Fibroblast of pulmonary artery (primary cell): ENCODE results near the gene LURAP1L.

Source experiments
- DNase-seq: peaks from one replicate; pipeline ENCODE4 v3.0.0-alpha.2; 2010; ENCODE audit warnings: low read depth
- H3K4me3 ChIP-seq: replicated peaks from 2 replicates; pipeline ENCODE4 v1.5.1; 2011; ENCODE audit warnings: low read depth, mild to moderate bottlenecking, control low read depth, low read length, moderate library complexity
- TF ChIP-seq, protein P1 (sequence below): IDR thresholded peaks from 2 replicates; pipeline ENCODE4 v1.5.1; 2011; ENCODE audit warnings: mild to moderate bottlenecking, control low read depth, low read length, inconsistent platforms; ENCODE audit errors: missing control alignments

Gene LURAP1L

DNA sequence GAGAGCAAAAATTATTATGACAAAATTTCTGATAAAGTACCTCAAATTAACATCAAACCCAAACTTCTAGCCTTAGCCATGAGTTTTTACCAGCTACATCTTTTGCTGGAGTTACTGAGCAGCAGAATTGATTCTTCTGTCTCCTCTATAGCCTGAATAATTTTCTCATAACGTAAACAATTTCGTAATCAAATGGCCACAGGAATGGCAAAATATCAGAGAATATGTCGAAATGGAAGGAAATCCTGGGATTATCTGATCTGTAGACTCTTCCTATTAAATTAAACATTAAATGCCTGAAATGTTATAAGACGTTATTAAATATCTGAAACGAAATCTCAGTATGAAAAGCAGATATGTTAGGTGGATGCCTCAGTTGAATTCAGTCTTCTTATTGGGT lies 41.1 kb downstream of the LURAP1L start:
- H3K4me3 ChIP-seq, result no peak overlapping the region
- TF ChIP-seq, protein P1, sequence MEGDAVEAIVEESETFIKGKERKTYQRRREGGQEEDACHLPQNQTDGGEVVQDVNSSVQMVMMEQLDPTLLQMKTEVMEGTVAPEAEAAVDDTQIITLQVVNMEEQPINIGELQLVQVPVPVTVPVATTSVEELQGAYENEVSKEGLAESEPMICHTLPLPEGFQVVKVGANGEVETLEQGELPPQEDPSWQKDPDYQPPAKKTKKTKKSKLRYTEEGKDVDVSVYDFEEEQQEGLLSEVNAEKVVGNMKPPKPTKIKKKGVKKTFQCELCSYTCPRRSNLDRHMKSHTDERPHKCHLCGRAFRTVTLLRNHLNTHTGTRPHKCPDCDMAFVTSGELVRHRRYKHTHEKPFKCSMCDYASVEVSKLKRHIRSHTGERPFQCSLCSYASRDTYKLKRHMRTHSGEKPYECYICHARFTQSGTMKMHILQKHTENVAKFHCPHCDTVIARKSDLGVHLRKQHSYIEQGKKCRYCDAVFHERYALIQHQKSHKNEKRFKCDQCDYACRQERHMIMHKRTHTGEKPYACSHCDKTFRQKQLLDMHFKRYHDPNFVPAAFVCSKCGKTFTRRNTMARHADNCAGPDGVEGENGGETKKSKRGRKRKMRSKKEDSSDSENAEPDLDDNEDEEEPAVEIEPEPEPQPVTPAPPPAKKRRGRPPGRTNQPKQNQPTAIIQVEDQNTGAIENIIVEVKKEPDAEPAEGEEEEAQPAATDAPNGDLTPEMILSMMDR, result no peak
- peak; percentile 71 for DNase-seq

DNA sequence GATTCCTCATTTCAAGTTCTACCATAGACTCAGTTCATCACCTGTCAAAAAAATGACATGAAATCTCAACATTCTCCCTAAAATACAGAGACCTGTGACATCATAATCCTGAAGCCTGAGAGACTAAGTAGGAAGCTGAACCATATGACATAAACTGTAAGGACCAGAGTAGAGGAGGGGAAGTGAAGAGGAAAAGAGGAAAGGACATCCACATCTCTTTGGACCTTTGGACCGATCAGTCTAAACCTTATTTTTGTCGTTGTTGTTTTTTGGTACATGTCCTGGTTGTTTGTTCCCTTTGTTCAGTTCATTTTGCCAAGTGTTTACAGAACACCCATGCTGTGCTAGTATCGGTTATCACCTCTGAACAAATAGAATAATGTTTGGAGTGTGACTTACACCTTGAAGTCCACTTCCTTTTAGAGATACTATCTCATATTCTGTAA lies 41.9 kb downstream of the LURAP1L start:
- no peak overlapping the region for H3K4me3 ChIP-seq
- TF ChIP-seq, protein P1, result no peak
- DNase-seq, result no peak

DNA sequence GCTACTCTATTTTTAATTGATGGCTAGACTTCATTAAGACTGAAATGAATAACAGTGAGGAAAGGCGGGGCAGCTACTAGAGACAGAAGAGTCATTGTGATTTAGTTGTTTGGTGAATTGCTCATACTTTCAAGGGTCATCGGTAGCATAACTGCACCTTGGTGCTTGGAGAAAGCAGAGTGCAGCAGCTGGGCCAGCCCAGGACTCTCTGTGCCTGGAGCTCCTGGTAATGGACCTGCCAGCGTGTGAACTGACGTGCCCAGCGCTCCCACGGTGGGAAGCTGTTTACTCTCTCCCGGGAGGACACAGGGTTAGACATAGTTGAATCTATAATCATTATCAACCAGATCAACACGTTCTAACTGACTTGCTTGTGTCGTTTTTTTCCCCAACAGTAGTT lies 42.9 kb downstream of the LURAP1L start:
- TF ChIP-seq, protein P1, result no peak
- no peak overlapping the region for H3K4me3 ChIP-seq
- DNase-seq, result peak; percentile 43

DNA sequence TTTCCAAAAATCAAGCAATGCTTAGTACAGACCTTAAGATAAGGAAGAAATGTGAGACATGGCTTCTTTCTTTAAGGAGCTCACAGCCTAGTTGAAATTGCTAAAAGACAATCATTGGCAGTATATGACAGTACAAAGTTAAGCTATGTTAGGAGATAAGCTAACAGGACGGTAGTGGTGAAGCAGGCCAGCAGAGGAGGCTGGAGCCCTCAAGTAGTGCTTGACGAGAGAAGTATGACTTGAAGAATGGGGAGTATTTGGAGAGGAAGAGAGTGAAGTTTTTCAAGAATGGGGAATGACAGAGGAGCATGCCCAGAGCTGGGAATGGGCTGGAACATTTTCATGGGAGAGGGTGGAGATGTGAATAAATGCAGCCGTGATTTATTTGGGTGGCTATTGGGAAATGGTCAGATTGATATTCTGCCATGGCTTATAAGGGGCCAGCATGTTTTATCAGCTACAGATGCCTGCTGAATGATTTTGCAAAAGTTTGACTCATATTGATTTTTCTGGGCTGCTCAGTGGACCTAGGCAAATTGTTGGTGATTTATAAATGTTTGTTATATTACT lies 43.7 kb downstream of the LURAP1L start:
- peak; percentile 61 for DNase-seq
- no peak overlapping the region for H3K4me3 ChIP-seq
- TF ChIP-seq, protein P1, result peak; percentile 27

DNA sequence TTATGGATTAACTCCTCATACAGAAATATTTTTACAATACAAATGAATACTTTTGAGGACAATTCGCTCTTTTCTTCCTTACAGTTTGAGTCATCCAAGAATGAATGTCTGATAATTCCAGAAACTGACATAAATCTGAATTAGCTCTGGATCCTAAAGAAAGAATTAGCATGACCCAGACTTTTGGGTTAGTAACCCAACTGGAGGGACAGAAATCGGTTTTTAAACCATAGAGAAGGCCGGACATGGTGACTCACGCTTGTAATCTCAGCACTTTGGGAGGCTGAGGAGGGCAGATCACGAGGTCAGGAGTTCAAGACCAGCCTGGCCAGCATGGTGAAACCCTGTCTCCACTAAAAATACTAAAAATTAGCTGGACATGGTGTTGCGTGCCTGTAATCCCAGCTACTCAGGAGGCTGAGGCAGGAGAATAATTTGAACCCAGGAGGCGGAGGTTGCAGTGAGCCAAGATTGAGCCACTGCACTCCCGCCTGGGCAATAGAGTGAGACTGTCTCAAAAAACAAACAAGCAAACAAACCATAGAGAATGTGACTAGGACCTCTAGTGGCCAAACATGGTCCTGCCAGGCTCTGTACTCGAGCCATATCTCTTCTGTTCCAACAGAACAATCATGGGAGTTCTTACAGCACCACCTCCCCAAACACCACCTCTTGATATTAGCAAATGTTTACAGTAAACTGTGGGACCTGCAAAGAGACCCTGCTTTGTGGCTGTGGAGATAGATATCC lies 44.8 kb downstream of the LURAP1L start:
- no peak for DNase-seq
- TF ChIP-seq, protein P1, result peak; percentile 32

DNA sequence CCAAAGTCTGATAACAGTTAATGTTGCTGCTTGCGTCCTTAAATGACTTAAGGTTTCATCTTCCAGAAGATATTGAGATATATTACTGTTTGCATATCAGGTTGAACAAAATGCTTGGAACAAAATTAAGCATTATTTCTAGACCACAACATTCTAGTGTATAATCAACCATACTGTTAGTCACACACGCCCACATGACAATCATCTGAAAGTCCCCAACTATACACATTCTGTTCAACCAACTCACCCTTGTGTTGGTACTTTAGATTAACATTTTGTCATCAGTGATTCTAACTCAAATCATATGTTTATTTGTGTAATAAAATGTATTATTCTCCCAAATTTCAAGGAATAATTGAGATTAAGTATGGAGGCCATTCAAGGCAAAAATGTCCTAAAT lies 47.3 kb downstream of the LURAP1L start:
- TF ChIP-seq, protein P1, result no peak
- no peak for DNase-seq
- no peak overlapping the region for H3K4me3 ChIP-seq

More for the DNA sequence above, 44.8 kb downstream of the LURAP1L start:
- H3K4me3 ChIP-seq, result no peak overlapping the region
